Liver (tissue), 9 donors: Measurements from ENCODE around the gene FBLN1. TPM values are rescaled to one million over a fixed set of nuclear protein-coding genes. Genes with fewer than 3 reads are reported as not detected.

Source experiments
- DNase-seq: peaks from one replicate; pipeline ENCODE4 v3.0.0-alpha.2; 2017; ENCODE audit warnings: low spot score
- H3K27ac ChIP-seq, 2 donors: one replicate each; pipeline ENCODE4 v1.7.0; 2013; ENCODE audit warnings: inconsistent platforms in 2 of 2, low read length in 2 of 2, control low read depth in 1 of 2, low read depth in 1 of 2, mild to moderate bottlenecking in 1 of 2
- H3K27me3 ChIP-seq, 4 donors: one replicate each; pipeline versions ENCODE4 v1.6.1 to v1.7.0; 2013; ENCODE audit warnings: low read length in 3 of 4, inconsistent platforms in 1 of 4, mild to moderate bottlenecking in 1 of 4, moderate library complexity in 1 of 4; ENCODE audit not compliant: control insufficient read depth in 4 of 4, insufficient read depth in 4 of 4
- H3K36me3 ChIP-seq, 4 donors: one replicate each; pipeline versions ENCODE4 v1.6.1 to v1.7.0; 2013; ENCODE audit warnings: low read length in 3 of 4, mild to moderate bottlenecking in 3 of 4, low read depth in 1 of 4, moderate library complexity in 1 of 4; ENCODE audit not compliant: control insufficient read depth in 4 of 4, insufficient read depth in 3 of 4
- H3K4me1 ChIP-seq, 4 donors: one replicate each; pipeline versions ENCODE4 v1.6.1 to v1.7.0; 2013; ENCODE audit warnings: low read length in 3 of 4, mild to moderate bottlenecking in 3 of 4, moderate library complexity in 1 of 4; ENCODE audit not compliant: control insufficient read depth in 4 of 4, insufficient read depth in 4 of 4
- H3K4me3 ChIP-seq, 3 donors: one replicate each; pipeline versions ENCODE4 v1.6.1 to v1.7.0; 2013; ENCODE audit warnings: low read length in 3 of 3, control low read depth in 1 of 3, low read depth in 1 of 3, mild to moderate bottlenecking in 1 of 3
- H3K9ac ChIP-seq, 2 donors: one replicate each; pipeline ENCODE4 v1.7.0; 2013; ENCODE audit warnings: low read length in 2 of 2, mild to moderate bottlenecking in 2 of 2, moderate library complexity in 2 of 2, control low read depth in 1 of 2, low read depth in 1 of 2
- H3K9me3 ChIP-seq, 4 donors: one replicate each; pipeline versions ENCODE4 v1.6.1 to v1.7.0; 2013; ENCODE audit warnings: low read length in 3 of 4; ENCODE audit not compliant: control insufficient read depth in 4 of 4
- EGR1 ChIP-seq, 2 donors: IDR thresholded peaks; 2 replicates each; pipeline ENCODE4 v1.6.1; 2016 to 2018; ENCODE audit warnings: antibody characterized with exemption in 2 of 2, low read depth in 2 of 2
- FOXA1 ChIP-seq: IDR thresholded peaks from 2 replicates; pipeline ENCODE4 v1.6.1; 2016; ENCODE audit warnings: antibody characterized with exemption
- FOXA2 ChIP-seq: IDR thresholded peaks from 2 replicates; pipeline ENCODE4 v1.6.1; 2016; ENCODE audit warnings: antibody characterized with exemption
- GABPA ChIP-seq, 2 donors: IDR thresholded peaks in 1 of 2; conservative IDR thresholded peaks in 1 of 2; 2 replicates each; pipeline ENCODE4 v1.6.1; 2016; ENCODE audit warnings: antibody characterized with exemption in 2 of 2, mild to moderate bottlenecking in 1 of 2, moderate library complexity in 1 of 2
- HNF4A ChIP-seq, 2 donors: conservative IDR thresholded peaks; 2 replicates each; pipeline ENCODE4 v1.6.1; 2016; ENCODE audit warnings: antibody characterized with exemption in 2 of 2, mild to moderate bottlenecking in 2 of 2
- HNF4G ChIP-seq: IDR thresholded peaks from 2 replicates; pipeline ENCODE4 v1.6.1; 2016; ENCODE audit warnings: antibody characterized with exemption
- JUND ChIP-seq, 2 donors: IDR thresholded peaks; 2 replicates each; pipeline ENCODE4 v1.6.1; 2016; ENCODE audit warnings: antibody characterized with exemption in 2 of 2
- NR2F2 ChIP-seq: IDR thresholded peaks from 2 replicates; pipeline ENCODE4 v1.6.1; 2016; ENCODE audit warnings: antibody characterized with exemption
- RAD21 ChIP-seq, 2 donors: IDR thresholded peaks; 2 replicates each; pipeline ENCODE4 v1.6.1; 2016; ENCODE audit warnings: antibody characterized with exemption in 2 of 2, mild to moderate bottlenecking in 2 of 2
- RXRA ChIP-seq, 2 donors: IDR thresholded peaks; 2 replicates each; pipeline ENCODE4 v1.6.1; 2017 to 2018; ENCODE audit warnings: antibody characterized with exemption in 2 of 2, mild to moderate bottlenecking in 1 of 2
- SP1 ChIP-seq: IDR thresholded peaks from 2 replicates; pipeline ENCODE4 v1.6.1; 2018; ENCODE audit warnings: antibody characterized with exemption, mild to moderate bottlenecking
- TAF1 ChIP-seq: conservative IDR thresholded peaks from 2 replicates; pipeline ENCODE4 v1.6.1; 2016; ENCODE audit warnings: antibody characterized with exemption, mild to moderate bottlenecking
- YY1 ChIP-seq: IDR thresholded peaks from 2 replicates; pipeline ENCODE4 v1.6.1; 2016; ENCODE audit warnings: antibody characterized with exemption, mild to moderate bottlenecking
- WGBS: extraction: QIAGEN DNeasy Blood & Tissue Kit; methylation state at CpG from one replicate; pipeline ENCODE4 v1.1.7; 2013; 5-methylcytosine and 5-hydroxymethylcytosine counted together
- polyA plus RNA-seq, 2 donors: library from polyadenylated mRNA; stranded (reverse) in 1 of 2; unstranded in 1 of 2; fragments of 200-250 nt in 1 of 2; fragments of >200 nt in 1 of 2; fragmentation: Nextera tagmentation in 1 of 2; extraction: Ambion mirVana in 1 of 2; gene quantifications; one replicate each; pipeline versions ENCODE4 v1.2.1 to v1.2.3, GENCODE V29; 2013 to 2015
- total RNA-seq, 2 donors: library from RNA; depleted of rRNA; stranded (reverse); fragments of >200 nt; gene quantifications; one replicate each; pipeline ENCODE4 v1.2.3, GENCODE V29; 2014
- TF ChIP-seq, protein P1 (sequence below): IDR thresholded peaks from 2 replicates; pipeline ENCODE4 v1.6.1; 2016; ENCODE audit warnings: antibody characterized with exemption
- TF ChIP-seq, protein P2 (sequence below): IDR thresholded peaks from 2 replicates; pipeline ENCODE4 v1.6.1; 2016; ENCODE audit warnings: antibody characterized with exemption
- TF ChIP-seq, protein P3 (sequence below): IDR thresholded peaks from 2 replicates; pipeline ENCODE4 v1.6.1; 2016; ENCODE audit warnings: antibody characterized with exemption, mild to moderate bottlenecking
- TF ChIP-seq, protein P4 (sequence below): IDR thresholded peaks from 2 replicates; pipeline ENCODE4 v1.6.1; 2016; ENCODE audit warnings: antibody characterized with exemption
- TF ChIP-seq, protein P5 (sequence below): fragments of 150-350 bp; IDR thresholded peaks from 2 replicates; pipeline ENCODE4 v1.5.1; 2017; ENCODE audit warnings: improper control_type of control experiment, low read depth, low read length; ENCODE audit not compliant: missing input control
- donor health status: healthy.
- donor health status: healthy.
- donor health status: healthy.
- donor health status: healthy.
- donor health status: healthy.

FBLN1 gene
- total and polyA plus RNA-seq, 4 donors, result 2.2 to 9.3 (median 6.3) TPM

DNA sequence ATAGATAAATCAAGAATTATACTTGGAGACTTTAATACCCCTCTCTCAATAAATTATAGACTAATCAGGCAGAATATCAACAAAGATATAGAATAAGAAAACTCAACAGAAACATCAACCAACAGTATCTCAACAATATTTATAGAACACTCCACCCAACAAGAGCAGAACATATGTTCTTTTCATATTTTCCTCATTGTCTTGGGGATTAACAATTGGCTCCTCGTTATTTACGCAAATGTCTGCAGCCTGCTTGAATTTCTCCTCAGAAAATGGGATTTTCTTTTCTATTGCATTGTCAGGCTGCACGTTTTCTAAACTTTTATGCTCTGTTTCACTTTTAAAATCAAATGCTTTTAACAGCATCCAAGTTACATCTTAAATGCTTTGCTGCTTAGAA is 37.0 kb upstream of the FBLN1 start:
- no peaks in the 10 kb centered on the region for H3K9me3 ChIP-seq
- H3K9ac ChIP-seq, result no peak overlapping the region
- no peak overlapping the region for H3K27ac ChIP-seq
- 78% methylated on average over 3 of the region's 3 CpGs for WGBS
- DNase-seq, result no peak
- H3K36me3 ChIP-seq, result no peaks in the 10 kb centered on the region
- no peak overlapping the region for H3K4me3 ChIP-seq
- TF ChIP-seq, protein P1, sequence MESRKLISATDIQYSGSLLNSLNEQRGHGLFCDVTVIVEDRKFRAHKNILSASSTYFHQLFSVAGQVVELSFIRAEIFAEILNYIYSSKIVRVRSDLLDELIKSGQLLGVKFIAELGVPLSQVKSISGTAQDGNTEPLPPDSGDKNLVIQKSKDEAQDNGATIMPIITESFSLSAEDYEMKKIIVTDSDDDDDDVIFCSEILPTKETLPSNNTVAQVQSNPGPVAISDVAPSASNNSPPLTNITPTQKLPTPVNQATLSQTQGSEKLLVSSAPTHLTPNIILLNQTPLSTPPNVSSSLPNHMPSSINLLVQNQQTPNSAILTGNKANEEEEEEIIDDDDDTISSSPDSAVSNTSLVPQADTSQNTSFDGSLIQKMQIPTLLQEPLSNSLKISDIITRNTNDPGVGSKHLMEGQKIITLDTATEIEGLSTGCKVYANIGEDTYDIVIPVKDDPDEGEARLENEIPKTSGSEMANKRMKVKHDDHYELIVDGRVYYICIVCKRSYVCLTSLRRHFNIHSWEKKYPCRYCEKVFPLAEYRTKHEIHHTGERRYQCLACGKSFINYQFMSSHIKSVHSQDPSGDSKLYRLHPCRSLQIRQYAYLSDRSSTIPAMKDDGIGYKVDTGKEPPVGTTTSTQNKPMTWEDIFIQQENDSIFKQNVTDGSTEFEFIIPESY, result no peak
- TF ChIP-seq SP1 (no peak), EGR1 (IDR thresholded peaks at IDR 0.05; ENCODE audit: low read depth in 2 of 2) (no peak), HNF4A (conservative IDR thresholded peaks at IDR 0.05) (no peak), YY1 (no peak), GABPA (IDR thresholded peaks at IDR 0.05 in 1 of 2, conservative IDR thresholded peaks at IDR 0.05 in 1 of 2) (no peak), FOXA1 (no peak), TAF1 (no peak), HNF4G (no peak), RAD21 (IDR thresholded peaks at IDR 0.05) (no peak), JUND (IDR thresholded peaks at IDR 0.05) (no peak), NR2F2 (no peak), FOXA2 (no peak), RXRA (IDR thresholded peaks at IDR 0.05) (no peak)
- TF ChIP-seq, protein P2, sequence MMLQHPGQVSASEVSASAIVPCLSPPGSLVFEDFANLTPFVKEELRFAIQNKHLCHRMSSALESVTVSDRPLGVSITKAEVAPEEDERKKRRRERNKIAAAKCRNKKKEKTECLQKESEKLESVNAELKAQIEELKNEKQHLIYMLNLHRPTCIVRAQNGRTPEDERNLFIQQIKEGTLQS, result no peak
- TF ChIP-seq, protein P3, sequence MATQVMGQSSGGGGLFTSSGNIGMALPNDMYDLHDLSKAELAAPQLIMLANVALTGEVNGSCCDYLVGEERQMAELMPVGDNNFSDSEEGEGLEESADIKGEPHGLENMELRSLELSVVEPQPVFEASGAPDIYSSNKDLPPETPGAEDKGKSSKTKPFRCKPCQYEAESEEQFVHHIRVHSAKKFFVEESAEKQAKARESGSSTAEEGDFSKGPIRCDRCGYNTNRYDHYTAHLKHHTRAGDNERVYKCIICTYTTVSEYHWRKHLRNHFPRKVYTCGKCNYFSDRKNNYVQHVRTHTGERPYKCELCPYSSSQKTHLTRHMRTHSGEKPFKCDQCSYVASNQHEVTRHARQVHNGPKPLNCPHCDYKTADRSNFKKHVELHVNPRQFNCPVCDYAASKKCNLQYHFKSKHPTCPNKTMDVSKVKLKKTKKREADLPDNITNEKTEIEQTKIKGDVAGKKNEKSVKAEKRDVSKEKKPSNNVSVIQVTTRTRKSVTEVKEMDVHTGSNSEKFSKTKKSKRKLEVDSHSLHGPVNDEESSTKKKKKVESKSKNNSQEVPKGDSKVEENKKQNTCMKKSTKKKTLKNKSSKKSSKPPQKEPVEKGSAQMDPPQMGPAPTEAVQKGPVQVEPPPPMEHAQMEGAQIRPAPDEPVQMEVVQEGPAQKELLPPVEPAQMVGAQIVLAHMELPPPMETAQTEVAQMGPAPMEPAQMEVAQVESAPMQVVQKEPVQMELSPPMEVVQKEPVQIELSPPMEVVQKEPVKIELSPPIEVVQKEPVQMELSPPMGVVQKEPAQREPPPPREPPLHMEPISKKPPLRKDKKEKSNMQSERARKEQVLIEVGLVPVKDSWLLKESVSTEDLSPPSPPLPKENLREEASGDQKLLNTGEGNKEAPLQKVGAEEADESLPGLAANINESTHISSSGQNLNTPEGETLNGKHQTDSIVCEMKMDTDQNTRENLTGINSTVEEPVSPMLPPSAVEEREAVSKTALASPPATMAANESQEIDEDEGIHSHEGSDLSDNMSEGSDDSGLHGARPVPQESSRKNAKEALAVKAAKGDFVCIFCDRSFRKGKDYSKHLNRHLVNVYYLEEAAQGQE, result no peak
- TF ChIP-seq, protein P4, sequence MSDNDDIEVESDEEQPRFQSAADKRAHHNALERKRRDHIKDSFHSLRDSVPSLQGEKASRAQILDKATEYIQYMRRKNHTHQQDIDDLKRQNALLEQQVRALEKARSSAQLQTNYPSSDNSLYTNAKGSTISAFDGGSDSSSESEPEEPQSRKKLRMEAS, result no peak
- TF ChIP-seq, protein P5, sequence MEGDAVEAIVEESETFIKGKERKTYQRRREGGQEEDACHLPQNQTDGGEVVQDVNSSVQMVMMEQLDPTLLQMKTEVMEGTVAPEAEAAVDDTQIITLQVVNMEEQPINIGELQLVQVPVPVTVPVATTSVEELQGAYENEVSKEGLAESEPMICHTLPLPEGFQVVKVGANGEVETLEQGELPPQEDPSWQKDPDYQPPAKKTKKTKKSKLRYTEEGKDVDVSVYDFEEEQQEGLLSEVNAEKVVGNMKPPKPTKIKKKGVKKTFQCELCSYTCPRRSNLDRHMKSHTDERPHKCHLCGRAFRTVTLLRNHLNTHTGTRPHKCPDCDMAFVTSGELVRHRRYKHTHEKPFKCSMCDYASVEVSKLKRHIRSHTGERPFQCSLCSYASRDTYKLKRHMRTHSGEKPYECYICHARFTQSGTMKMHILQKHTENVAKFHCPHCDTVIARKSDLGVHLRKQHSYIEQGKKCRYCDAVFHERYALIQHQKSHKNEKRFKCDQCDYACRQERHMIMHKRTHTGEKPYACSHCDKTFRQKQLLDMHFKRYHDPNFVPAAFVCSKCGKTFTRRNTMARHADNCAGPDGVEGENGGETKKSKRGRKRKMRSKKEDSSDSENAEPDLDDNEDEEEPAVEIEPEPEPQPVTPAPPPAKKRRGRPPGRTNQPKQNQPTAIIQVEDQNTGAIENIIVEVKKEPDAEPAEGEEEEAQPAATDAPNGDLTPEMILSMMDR, result no peak
- no peaks in the 10 kb centered on the region for H3K27me3 ChIP-seq
- no peaks in the 10 kb centered on the region for H3K4me1 ChIP-seq
